ENCODE data around the gene DHX30. TPM values are rescaled to one million over a fixed set of nuclear protein-coding genes. Genes with fewer than 3 reads are reported as not detected.
A peak's percentile ranks its signal among the peaks of the same experiment; 100 is the strongest.
"Not testable (repeated sequence)": the region's sequence is repeated elsewhere in the genome, so short reads cannot be mapped to it uniquely, and the experiment has no call there.

Gene DHX30
- total RNA-seq, 1 experiment from 2014 or later = 57.2 TPM

- no peak for DNase-seq (ENCODE audit: low read depth)
These were observed 74.8 kb downstream of the DHX30 start for GRCh38 chr3:47877719-47878118.

DNA sequence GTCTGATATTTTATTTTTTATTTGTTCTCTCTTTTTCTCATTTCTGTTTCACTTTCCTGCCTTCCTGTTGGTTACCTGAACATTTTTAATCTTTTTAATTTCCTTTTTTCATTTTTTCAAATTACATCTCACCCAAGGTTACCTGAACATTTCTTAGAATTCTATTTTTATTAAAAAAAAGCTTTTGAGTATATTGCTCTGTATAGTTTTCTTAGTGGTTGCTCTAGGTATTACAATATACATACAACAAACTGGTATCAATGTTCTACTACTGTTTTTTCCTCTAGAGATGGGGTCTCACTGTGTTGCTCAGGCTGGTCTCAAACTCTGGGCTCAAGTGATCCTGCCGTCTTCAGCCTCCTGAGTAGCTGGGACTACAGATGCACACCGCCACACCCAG lies 79.4 kb downstream of the DHX30 start:
- no peak for DNase-seq (ENCODE audit: low read depth)

DNA sequence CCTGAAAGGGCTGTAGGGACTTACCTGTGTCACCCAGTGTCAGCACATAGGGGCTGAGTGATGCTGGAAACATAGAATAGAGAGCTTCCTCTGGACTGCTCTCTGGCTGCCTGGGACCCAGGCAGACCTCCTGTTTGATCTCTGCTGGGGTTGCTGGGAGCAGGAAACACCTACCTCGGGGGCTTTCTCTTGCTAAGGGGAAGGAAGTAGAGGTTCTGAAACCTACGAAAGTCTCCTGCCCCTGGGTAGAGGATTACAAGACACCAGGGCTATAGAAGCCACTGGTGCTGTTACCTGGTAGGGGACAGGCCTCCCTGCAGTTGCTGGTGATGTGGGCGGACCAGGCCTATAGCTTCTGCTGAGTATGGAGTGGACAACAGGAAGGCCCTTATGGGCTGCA lies 81.7 kb downstream of the DHX30 start:
- no peak for DNase-seq (ENCODE audit: low read depth)

DNA sequence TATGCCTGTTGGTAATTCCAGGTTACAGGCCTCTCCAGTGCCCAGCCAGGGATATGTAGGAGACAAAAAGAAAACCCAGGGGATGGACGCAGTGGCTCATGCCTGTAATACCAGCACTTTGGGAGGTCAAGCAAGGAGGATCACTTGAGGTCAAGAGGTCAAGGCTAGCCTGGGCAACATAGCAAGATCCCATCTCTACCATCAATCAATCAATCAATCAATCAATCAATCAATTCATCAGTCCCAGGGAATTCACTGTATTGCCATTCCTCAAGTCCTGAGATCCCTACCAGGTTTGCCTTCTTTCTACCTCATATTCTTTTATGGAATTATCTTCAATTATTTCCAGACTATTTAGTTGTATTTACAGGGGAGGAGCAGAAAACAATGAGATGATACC lies 82.2 kb downstream of the DHX30 start:
- no peak for DNase-seq (ENCODE audit: low read depth)

- DNase-seq (ENCODE audit: low read depth) = not testable (repeated sequence)
These were observed 85.1 kb downstream of the DHX30 start for GRCh38 chr3:47887991-47888390.

DNA sequence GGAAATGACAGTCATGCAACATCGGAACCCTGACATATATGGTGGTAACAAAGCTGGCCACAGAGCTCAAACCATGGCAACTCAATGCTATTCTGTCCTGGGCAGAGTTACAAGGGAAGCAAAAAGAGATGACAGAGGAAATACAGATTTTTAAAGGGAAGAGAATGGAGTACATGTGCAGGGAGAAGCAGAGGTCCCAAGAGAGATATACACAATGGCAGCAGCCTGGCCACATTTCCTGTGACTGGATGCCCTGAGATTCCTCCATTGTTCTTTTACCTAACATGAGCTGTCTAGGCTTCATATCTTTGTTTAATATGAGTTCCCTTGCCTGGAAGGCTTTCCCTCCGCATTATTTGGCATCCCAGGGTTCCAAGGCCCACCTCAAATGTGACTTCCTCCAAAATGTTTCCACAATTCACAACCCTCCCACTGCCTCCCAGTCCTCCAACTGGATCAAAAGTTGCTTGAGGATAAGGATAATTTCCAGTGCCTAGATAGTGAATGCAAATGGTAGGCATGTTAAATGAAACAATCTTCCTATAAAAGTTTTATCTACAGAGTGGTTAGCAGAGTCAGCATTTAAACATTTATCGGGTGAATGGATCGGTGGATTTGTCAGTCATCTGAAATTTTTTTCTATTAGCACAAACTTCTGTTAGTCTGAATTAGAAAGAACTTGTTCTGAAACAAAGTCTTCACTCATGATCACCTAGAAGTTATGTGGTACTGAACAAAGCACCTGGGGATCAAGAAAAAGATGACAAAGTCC lies 86.2 kb downstream of the DHX30 start:
- DNase-seq (ENCODE audit: low read depth) = no peak

- no peak for DNase-seq (ENCODE audit: low read depth)
These were observed 87.3 kb downstream of the DHX30 start for GRCh38 chr3:47890126-47890827.

- no peak for DNase-seq (ENCODE audit: low read depth)
These were observed 88.1 kb downstream of the DHX30 start for GRCh38 chr3:47890828-47891612.

DNA sequence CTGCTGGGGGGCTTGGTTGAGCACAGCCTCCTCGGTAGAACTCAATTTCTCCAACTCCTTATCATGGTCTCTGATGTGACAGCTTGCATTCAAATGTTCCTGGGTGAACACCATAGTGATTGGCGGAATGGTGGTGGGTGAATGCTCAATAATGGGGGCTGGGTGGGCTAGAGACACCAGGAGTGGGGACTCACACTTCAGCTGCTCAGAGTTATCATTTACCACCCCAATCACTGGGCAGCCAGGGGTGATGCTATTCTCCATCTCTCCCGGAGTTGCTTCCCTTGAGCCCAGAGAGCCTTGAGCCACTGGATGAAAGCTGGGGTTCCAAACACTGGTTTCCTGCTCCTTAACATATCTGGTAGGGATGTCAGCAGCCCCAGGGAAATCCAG lies 88.7 kb downstream of the DHX30 start:
- no peak for DNase-seq (ENCODE audit: low read depth)

- no peak for DNase-seq (ENCODE audit: low read depth)
These were observed 89.5 kb downstream of the DHX30 start for GRCh38 chr3:47892286-47893040.

DNA sequence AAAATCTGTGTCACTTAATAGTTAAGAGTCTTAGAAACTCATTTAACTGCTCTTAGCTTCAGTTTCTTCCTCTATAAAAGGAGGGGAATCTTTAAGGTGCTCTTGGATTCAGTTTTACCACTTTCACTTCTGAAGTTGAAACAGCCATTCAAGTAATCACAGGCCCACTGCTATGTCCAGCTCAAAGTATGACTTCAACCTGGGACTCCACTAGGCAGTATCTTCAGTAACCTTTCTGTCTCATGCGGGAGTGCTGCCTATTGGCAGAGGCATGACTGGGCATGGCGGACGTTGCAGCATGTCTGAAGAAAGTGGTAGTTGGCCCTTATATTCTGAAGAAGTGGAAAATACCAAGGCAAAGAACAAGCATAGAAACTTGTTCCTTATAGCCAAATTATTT lies 92.3 kb downstream of the DHX30 start:
- DNase-seq (ENCODE audit: low read depth) = no peak

DNA sequence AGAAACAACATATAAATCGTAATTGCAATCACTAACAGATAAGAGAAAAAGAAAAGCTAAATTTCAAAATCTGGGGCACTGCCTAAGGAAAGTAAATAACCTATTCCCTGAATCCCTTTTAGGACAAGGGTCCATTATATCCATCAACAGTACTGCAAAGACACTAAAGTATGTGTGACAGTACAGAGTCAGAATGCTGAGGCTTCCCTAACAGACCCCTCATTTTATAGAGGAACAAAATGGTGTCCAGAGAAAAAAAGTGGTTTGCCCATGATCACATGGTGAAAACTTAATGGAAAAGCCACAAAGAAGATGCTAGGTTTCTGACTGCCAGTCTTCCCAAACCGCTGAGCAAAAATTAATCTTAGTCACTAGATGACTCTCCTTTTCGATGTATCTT lies 93.8 kb downstream of the DHX30 start:
- peak; percentile 8 for DNase-seq (ENCODE audit: low read depth)

DNA sequence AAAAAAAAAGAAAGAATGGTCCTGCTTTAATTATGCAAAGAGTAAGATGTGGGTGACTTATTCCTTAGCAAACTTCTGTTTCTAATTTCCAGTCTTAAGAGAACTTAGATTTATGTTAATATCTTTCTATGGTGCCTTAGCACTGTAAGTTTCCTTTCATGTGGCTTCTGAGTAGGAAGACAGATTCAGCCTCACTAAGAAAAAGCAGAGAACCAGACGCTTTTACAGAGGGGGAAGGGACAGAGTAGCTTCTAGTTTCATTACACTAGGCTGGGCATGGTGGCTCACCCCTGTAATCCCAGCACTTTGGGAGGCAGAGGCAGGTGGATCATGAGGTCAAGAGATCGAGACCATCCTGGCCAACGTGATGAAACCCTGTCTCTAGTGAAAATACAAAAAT lies 95.0 kb downstream of the DHX30 start:
- DNase-seq (ENCODE audit: low read depth) = no peak

DNA sequence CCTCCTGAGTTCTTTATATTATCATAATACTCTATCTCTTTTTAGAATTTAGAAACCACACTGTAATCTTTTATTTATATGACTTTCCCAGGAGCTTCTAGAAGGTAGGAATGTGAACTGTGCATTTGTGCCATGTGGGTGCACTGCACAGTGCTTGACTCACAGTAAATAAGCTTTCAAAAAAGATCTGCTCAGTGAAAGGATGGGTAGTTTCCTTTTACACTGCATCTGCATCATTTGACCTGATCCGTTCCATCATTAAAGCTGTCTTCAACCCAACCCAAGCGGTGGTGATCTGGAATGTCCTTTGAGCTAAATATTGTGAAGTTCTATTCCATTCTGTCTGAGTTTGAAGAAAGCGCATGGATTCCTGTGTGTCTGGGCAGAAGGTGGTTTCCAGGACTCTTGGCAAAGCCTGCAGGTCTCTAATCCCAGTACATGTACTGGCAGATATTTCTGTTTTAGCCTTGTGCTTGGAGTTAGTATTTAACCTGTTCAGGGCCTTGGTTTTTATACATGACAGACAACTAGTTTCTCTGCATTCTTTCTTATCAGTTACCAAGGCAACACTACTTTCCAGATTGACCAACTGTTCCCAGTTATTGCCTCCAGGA lies 96.7 kb downstream of the DHX30 start:
- DNase-seq (ENCODE audit: low read depth) = no peak

Other genes with a start within 250 kb of the DHX30 start
- gene CSPG5, start 224.3 kb upstream of the DHX30 start, total RNA-seq (2014; rRNA removed; shearing (Covaris generic)) = 0.48 and 1.9 TPM in 2 replicates
- gene SMARCC1, start 21.2 kb upstream of the DHX30 start, total RNA-seq (2014; rRNA removed; shearing (Covaris generic)) = 35.6 and 38.7 TPM in 2 replicates
- 97.6 and 99.2 TPM in 2 replicates for gene MAP4, start 213.3 kb downstream of the DHX30 start, total RNA-seq (2014; rRNA removed; shearing (Covaris generic))

Data from RPMI7951 (cell line).